Fibroblast of the aortic adventitia (primary cell): ENCODE results near the gene USP9X. TPM values are rescaled to one million over a fixed set of nuclear protein-coding genes. Genes with fewer than 3 reads are reported as not detected.

Experiments used
- DNase-seq: peaks from one replicate; pipeline ENCODE4 v3.0.0-alpha.2; 2010; ENCODE audit warnings: low read depth
- H3K4me3 ChIP-seq: 2 replicates; pipeline ENCODE4 v1.5.1; 2011; ENCODE audit warnings: low read depth, mild to moderate bottlenecking, control low read depth, low read length, moderate library complexity
- total RNA-seq: library from RNA; depleted of rRNA; stranded (reverse); fragments of >200 nt; gene quantifications from 2 replicates; pipeline ENCODE4 v1.2.3, GENCODE V29; 2012; ENCODE audit warnings: low replicate concordance
- TF ChIP-seq, protein P1 (sequence below): IDR thresholded peaks from 2 replicates; pipeline ENCODE4 v1.5.1; 2011; ENCODE audit warnings: mild to moderate bottlenecking, low read length, control low read depth, inconsistent platforms; ENCODE audit not compliant: insufficient read depth

The USP9X gene
- total RNA-seq, 1 donor = 99.1 TPM

DNA sequence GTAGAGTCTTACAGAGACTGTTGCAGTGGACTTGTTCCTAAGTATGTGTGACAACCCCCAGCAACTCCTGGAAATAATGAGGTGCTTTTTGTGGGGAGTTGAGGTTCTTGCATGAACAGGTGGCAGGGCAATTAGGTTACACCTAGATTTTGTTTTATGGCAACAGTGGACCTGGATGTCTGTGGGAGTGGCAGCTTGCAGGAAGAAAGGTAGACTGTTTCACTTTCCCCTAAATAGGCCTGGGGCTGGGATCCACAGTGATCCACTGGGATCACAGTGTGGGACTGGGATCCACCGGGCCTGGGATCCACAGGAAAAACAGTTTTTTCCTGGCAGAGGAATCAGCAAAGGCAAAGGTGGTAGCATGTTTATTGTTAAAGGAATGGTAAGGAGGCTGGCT is 18.3 kb upstream of the USP9X start:
- TF ChIP-seq, protein P1, sequence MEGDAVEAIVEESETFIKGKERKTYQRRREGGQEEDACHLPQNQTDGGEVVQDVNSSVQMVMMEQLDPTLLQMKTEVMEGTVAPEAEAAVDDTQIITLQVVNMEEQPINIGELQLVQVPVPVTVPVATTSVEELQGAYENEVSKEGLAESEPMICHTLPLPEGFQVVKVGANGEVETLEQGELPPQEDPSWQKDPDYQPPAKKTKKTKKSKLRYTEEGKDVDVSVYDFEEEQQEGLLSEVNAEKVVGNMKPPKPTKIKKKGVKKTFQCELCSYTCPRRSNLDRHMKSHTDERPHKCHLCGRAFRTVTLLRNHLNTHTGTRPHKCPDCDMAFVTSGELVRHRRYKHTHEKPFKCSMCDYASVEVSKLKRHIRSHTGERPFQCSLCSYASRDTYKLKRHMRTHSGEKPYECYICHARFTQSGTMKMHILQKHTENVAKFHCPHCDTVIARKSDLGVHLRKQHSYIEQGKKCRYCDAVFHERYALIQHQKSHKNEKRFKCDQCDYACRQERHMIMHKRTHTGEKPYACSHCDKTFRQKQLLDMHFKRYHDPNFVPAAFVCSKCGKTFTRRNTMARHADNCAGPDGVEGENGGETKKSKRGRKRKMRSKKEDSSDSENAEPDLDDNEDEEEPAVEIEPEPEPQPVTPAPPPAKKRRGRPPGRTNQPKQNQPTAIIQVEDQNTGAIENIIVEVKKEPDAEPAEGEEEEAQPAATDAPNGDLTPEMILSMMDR = no peak
- DNase-seq = no peak
- H3K4me3 ChIP-seq = no peak overlapping the region

DNA sequence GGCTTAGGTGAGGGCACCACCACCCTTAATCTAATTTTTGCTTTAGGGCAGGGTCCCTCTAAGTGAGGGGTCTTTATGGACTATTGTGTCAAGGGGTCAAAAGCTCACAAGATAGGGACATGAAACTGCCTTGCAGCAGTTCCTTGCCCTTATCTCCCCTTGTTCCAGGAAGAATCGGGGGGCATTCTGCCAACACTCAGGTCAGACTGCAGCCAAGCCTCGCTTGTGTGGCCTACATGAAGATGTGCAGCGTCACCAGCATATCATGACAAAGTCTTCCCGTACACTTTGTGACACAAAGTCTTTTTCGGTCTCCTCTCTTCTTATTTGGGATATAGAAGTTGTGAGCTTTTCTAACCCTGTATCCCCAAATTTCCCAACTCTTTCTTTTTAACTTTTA is 17.5 kb upstream of the USP9X start:
- no peak overlapping the region for H3K4me3 ChIP-seq
- no peak for DNase-seq
- TF ChIP-seq, protein P1 = no peak

DNA sequence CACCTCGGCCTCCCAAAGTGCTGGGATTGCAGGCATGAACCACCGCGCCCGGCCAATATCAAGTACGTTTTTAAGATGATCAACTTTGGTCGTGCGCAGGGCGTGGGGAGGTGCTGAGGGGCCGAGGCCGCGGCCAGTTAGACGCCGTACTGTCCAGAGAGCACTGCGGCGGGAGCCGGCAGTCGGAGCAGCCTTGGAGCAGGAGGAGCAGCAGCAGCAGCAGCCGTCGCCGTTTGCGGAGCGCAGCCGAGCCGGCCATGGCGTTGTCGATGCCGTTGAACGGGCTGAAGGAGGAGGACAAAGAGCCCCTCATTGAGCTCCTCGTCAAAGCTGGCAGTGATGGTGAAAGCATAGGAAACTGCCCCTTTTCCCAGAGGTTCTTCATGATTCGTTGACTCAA is 8.5 kb upstream of the USP9X start:
- no peak for DNase-seq
- no peak overlapping the region for H3K4me3 ChIP-seq
- TF ChIP-seq, protein P1 = no peak

DNA sequence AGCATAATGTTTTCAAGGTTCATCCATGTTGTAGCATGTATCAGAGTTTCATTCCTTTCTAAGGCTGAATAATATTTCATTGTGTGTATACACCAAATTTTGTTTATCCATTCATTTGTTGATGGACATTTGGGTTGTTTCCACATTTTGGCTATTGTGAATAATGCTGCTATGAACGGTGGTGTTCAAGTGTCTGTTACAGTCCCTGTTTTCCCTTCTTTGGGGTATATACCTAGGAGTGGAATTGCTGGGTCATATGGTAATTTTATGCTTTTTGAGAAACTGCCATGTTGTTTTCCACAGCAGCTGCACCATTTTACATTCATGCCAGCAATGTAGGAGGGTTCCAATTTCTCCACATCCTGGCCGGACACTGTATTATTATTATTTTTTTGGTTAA is 3.4 kb upstream of the USP9X start:
- no peak overlapping the region for H3K4me3 ChIP-seq
- TF ChIP-seq, protein P1 = no peak
- no peak for DNase-seq

DNA sequence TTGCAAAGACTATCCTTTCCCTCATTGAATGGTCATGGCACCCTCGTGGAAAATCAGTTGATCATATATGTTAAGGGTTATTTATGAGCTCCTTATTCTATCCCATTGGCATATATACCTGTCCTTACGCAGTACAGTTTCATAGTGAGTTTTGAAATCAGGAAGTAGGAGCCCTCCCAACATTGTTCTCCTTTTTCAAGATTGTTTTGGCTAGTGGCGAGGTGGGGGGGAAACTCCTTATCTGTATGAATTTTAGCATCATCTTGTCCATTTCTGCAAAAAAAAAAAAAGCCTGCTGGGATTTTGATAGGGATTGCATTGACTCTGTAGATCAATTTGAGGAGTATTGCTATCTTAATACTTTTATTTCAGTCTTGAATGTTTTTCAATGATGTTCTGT is 2.5 kb upstream of the USP9X start:
- TF ChIP-seq, protein P1 = no peak
- DNase-seq = no peak
- H3K4me3 ChIP-seq = no peak overlapping the region

DNA sequence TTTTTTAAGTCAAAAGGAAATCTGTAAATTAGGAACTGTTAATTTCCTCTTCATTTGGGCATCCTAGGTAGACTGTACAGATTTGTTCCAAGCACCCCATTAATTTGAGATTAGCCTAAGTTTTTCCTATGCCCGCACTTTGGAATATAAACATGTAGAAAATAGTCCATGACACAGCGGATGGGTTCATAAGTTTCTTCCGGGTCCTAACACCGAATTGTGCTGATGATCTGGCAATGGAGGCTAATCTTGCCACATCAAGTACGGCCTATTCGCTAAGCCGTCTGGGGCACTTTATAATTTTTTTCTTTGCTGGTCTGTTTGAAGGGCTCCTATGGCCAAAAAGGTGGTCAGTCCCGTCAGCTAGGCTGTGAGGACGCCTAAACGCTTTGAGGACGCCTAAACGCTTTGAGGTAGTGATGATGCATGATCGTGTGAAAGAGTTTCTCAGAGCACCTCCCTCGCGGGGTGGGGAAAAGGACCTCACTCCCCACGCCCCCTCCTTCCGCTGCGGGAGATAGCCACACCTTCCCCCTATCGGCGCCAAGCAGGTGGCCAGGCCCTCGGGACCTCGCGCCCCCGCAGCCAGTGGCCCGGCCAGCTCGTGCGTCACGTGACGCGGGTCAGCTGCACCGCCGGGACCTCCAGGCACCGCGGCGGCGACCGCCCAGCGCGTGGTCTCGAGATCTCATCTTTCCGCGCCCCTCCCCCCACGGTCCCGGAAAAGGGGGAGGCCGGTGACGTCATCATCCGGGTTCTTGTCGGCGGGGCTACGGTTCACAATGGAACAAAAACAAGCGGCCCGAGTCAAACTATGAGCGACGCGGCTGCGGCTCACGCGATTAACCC is 977 bp upstream of the USP9X start:
- TF ChIP-seq, protein P1 = no peak

DNA sequence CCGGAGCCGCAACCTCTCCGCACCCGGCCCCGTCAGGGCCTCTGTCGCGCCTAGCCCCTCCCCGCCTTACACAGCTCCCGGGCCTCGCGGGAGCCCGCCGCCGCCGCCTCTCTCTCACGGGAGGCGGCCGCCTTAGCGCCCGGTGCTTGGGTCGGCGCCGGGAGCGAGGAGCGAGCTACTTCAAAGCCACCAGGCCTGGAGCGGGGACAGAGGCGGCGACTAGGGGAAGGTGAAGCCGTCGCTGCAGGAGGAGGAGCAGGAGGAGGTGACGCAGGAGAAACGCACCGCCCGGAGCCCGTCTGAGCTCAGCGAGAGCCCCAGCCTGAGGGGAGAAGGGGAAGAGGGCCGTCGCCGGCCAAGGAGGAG is 250 bp downstream of the USP9X start:
- DNase-seq = no peak
- H3K4me3 ChIP-seq = peak overlapping the region; percentile 88
- TF ChIP-seq, protein P1 = no peak

More for the DNA sequence above, 977 bp upstream of the USP9X start:
- H3K4me3 ChIP-seq = peak overlapping the region; percentile 88
- DNase-seq = peak; percentile 96
